OCI-LY3 (cell line): ENCODE results near the gene ZNF865.

Experiments used
- H2AFZ ChIP-seq: fragments of 200-600, 300-600 bp; shearing (Covaris generic); 2 replicates; pipeline ENCODE4 v1.6.0; 2014; ENCODE audit warnings: antibody characterized with exemption, low read depth, low read length
- H3K27ac ChIP-seq: fragments of 200-600, 300-600 bp; sonication (generic); 2 replicates; pipeline ENCODE4 v1.5.1; 2014; ENCODE audit warnings: mild to moderate bottlenecking, low read length, moderate library complexity, mixed read lengths
- H3K27me3 ChIP-seq: fragments of 200-600, 300-600 bp; sonication (generic); 2 replicates; pipeline ENCODE4 v1.6.1; 2014; ENCODE audit warnings: low read depth, low read length, mixed read lengths
- H3K36me3 ChIP-seq: fragments of 200-600, 300-600 bp; sonication (generic); replicated peaks from 2 replicates; pipeline ENCODE3; 2014; ENCODE audit warnings: low read depth, low read length, mixed read lengths
- H3K4me1 ChIP-seq: fragments of 300-600, 200-600 bp; sonication (generic); 2 replicates; pipeline ENCODE4 v1.6.1; 2014; ENCODE audit warnings: low read length, mixed read lengths
- H3K4me2 ChIP-seq: fragments of 200-600, 300-600 bp; sonication (generic); 2 replicates; pipeline ENCODE4 v1.6.1; 2014; ENCODE audit warnings: low read length, mixed read lengths
- H3K4me3 ChIP-seq: fragments of 300-600, 200-600 bp; sonication (generic); 2 replicates; pipeline ENCODE4 v1.5.1; 2014; ENCODE audit warnings: antibody characterized with exemption, mild to moderate bottlenecking, low read length, moderate library complexity
- H3K79me2 ChIP-seq: fragments of 300-600, 200-600 bp; shearing (Covaris generic); 2 replicates; pipeline ENCODE4 v1.6.1; 2014; ENCODE audit warnings: mild to moderate bottlenecking, low read length, mixed read lengths
- H3K9ac ChIP-seq: fragments of 300-600, 200-600 bp; shearing (Covaris generic); 2 replicates; pipeline ENCODE4 v1.6.0; 2014; ENCODE audit warnings: mild to moderate bottlenecking, low read length, moderate library complexity
- H3K9me3 ChIP-seq: fragments of 200-600, 300-600 bp; shearing (Covaris generic); 2 replicates; pipeline ENCODE4 v1.6.1; 2014; ENCODE audit warnings: low read length, mixed read lengths; ENCODE audit not compliant: insufficient read depth
- H4K20me1 ChIP-seq: fragments of 200-600, 300-600 bp; sonication (generic); 2 replicates; pipeline ENCODE4 v1.6.1; 2016; ENCODE audit warnings: low read length, mixed read lengths; ENCODE audit not compliant: insufficient read depth
- EZH2phosphoT487 ChIP-seq: fragments of 200-600 bp; shearing (Covaris generic); IDR thresholded peaks from 2 replicates; pipeline ENCODE4 v1.6.1; 2018; ENCODE audit warnings: antibody characterized with exemption, mixed run types, low read depth
- TF ChIP-seq, protein P1 (sequence below): fragments of 200-600, 300-600 bp; sonication (generic); IDR thresholded peaks from 2 replicates; pipeline ENCODE4 v1.5.1; 2014; ENCODE audit warnings: antibody characterized with exemption, low read length, low read depth

The ZNF865 gene

DNA sequence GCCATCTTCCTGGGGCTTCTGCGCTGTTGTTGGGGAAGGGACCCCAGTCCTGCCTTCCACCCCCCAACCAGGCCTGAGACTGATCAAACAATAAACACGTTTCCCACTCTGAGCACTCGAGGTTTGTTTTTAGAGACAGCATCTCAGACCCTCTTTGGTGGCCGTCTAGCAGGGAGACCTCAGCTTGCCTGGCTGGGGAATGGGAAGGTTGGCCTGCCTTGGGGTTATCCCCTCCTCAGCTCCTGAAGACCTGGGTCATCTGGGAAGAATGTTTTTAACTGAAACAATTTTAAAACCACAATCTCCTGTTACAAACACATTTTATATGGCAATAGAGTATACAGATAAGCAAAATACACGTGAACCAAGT is 40.0 kb downstream of the ZNF865 start:
- Histone ChIP-seq H3K9ac (no peak overlapping the region), H3K4me2 (peak overlapping the region; percentile 84), H3K9me3 (no peaks in the 10 kb centered on the region), H3K27ac (no peak overlapping the region), H3K27me3 (no peaks in the 10 kb centered on the region), H2AFZ (no peak overlapping the region), H4K20me1 (no peaks in the 10 kb centered on the region), H3K79me2 (peaks cover 69% of the 10 kb centered on the region), H3K36me3 (peaks cover 10% of the 10 kb centered on the region), H3K4me3 (peak overlapping the region; percentile 86; the same call in 1 of the 2 replicates), H3K4me1 (peaks cover 33% of the 10 kb centered on the region)
- TF ChIP-seq, protein P1, sequence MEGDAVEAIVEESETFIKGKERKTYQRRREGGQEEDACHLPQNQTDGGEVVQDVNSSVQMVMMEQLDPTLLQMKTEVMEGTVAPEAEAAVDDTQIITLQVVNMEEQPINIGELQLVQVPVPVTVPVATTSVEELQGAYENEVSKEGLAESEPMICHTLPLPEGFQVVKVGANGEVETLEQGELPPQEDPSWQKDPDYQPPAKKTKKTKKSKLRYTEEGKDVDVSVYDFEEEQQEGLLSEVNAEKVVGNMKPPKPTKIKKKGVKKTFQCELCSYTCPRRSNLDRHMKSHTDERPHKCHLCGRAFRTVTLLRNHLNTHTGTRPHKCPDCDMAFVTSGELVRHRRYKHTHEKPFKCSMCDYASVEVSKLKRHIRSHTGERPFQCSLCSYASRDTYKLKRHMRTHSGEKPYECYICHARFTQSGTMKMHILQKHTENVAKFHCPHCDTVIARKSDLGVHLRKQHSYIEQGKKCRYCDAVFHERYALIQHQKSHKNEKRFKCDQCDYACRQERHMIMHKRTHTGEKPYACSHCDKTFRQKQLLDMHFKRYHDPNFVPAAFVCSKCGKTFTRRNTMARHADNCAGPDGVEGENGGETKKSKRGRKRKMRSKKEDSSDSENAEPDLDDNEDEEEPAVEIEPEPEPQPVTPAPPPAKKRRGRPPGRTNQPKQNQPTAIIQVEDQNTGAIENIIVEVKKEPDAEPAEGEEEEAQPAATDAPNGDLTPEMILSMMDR = no peak
- no peak for TF ChIP-seq EZH2phosphoT487

DNA sequence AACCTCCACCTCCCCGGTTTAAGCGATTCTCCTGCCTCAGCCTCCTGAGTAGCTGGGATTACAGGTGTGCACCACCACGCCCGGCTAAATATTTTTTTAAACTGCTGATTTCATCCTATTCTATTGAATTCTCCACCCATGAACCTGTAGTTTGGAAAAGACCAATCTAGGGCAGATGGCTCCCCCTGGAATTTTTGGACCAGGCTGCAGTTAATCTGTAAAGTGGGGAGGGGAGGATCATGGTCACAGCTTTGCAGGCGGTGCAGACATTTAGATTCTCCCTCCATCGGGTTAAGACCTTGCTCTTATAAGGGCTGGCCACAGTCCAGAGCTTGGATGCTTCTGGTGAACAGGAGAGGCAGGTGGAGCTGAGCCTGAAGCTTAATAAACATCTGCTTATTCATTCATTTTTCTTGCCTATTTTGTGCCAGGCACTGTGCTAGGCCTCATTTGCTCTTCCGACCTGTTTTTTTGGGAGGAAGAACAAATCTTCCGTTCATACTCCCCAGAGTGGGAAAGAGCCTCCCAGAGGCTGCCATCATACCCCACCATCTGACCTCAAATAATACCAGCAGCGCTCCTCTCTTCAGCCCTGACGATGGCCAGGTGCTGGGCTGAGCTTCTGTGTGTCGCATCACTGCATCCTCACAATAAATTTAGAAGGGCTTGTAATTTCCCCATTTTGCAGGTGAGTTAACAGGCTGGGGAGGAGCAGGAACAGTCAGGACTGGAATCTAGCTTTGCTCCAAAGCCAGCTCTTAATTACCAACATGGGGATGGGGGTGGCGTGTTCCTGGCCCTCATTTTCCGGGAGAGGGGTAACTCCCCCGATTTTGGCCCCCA is 41.7 kb downstream of the ZNF865 start:
- peak overlapping the region; percentile 91 for H3K4me2 ChIP-seq
- H3K4me1 ChIP-seq = peaks cover 32% of the 10 kb centered on the region
- peak overlapping the region; percentile 83 for H3K4me3 ChIP-seq
- peak overlapping the region; percentile 63 for H3K27ac ChIP-seq
- H3K9me3 ChIP-seq = no peaks in the 10 kb centered on the region
- peak overlapping the region; percentile 91 for H3K9ac ChIP-seq
- peaks cover 10% of the 10 kb centered on the region for H3K36me3 ChIP-seq
- no peaks in the 10 kb centered on the region for H3K27me3 ChIP-seq
- peak overlapping the region; percentile 52; the same call in 1 of the 2 replicates for H2AFZ ChIP-seq
- H4K20me1 ChIP-seq = no peaks in the 10 kb centered on the region
- peaks cover 58% of the 10 kb centered on the region for H3K79me2 ChIP-seq
- TF ChIP-seq, protein P1 = no peak
- TF ChIP-seq EZH2phosphoT487 = no peak

DNA sequence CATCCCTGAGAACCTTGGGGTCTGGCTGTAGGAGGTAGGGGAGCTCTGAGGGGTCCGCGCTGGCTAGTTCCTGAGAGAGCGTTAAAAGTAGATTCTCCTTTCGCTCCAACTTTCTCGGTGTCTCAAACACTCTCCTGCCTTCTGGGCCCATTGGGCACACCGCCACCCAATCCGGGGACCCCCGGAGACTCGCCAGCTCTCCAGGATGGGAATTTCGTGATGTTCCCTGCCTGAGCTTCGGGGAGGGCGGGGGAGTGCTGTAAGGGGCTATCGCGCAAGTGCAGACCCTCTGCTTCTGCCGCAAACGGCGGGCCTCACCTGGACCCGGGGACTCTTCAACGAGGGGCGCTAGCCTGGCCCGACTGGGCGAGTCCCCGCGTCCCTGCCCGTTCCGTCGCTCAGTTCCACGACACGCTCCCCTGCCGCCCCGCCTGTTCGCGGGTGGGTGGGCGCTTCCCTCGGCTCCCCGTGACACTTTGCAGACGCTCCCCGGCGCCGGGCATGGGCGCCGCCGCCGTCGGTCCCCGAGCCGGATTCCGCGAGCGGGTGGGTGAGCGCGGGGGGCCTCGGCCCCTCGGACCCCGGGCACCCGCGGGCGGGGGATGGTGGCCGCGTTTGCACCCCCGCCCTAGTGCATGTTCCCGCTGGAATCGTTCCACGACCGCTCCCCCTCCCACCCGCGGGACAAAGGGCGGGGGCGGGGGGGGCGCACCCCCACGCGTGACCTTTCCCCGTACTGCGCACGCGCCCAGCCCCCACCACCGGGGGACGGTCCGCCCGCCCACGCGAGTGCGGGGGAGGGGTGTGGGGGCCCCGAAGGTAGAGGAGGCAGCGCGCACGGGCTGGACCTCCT is 42.5 kb downstream of the ZNF865 start, which contains the start of gene CCDC106:
CCDC106 (plus strand) TSS at position 481 of the 853 bp plus-strand sequence. CDS start 835 bp downstream, outside the sequence.
- peaks cover 10% of the 10 kb centered on the region for H3K36me3 ChIP-seq
- peak within 1 kb of the TSS; percentile 91 for H3K9ac ChIP-seq
- no peaks in the 10 kb centered on the region for H4K20me1 ChIP-seq
- peak within 1 kb of the TSS; percentile 83 for H3K4me3 ChIP-seq
- H3K4me2 ChIP-seq = peak within 1 kb of the TSS; percentile 91
- peaks cover 49% of the 10 kb centered on the region for H3K79me2 ChIP-seq
- H3K27ac ChIP-seq = peak within 1 kb of the TSS; percentile 63
- peaks cover 32% of the 10 kb centered on the region for H3K4me1 ChIP-seq
- H3K27me3 ChIP-seq = no peaks in the 10 kb centered on the region
- peak within 1 kb of the TSS; percentile 52 for H2AFZ ChIP-seq
- no peaks in the 10 kb centered on the region for H3K9me3 ChIP-seq
- TF ChIP-seq, protein P1 = no peak
- no peak for TF ChIP-seq EZH2phosphoT487
